Naive thymus-derived CD8-positive, alpha-beta T cell (primary cell): ENCODE results near the gene GATA5. TPM values are rescaled to one million over a fixed set of nuclear protein-coding genes. Genes with fewer than 3 reads are reported as not detected.
A peak's percentile ranks its signal among the peaks of the same experiment; 100 is the strongest.

Experiments used
- ATAC-seq, 2 donors: fragments of 150-1000 bp; cut with Tn5 transposase in 1 of 2; sonication (Bioruptor Pico), chemical (Tn5 transposase) in 1 of 2; 1 replicate in 1 of 2; 2 replicates in 1 of 2; pipeline ENCODE4 v1.10.0; 2021; ENCODE audit warnings: mild to moderate bottlenecking in 2 of 2, moderate library complexity in 2 of 2
- POLR2A ChIA-PET: fragments of 350-600 bp; sonication (Branson Sonifier 250); formaldehyde crosslinking; loops from one replicate; lab custom pipeline; 2021; ENCODE audit warnings: antibody characterized with exemption; lab: Charles Lee
- DNase-seq, 10 donors: peaks; one replicate each; pipeline versions ENCODE4 v3.0.0 to v3.0.0-alpha.2; 2020 to 2022
- H3K27ac Mint-ChIP-seq, 10 donors: one replicate each; pipeline ENCODE4 v1.8.0; 2020 to 2022; ENCODE audit warnings: mild to moderate bottlenecking in 10 of 10, mixed read lengths in 10 of 10, moderate library complexity in 4 of 10, inconsistent platforms in 1 of 10
- H3K27me3 Mint-ChIP-seq, 5 donors: one replicate each; pipeline ENCODE4 v1.8.0; 2021 to 2022; ENCODE audit warnings: mixed read lengths in 5 of 5
- H3K36me3 Mint-ChIP-seq, 3 donors: one replicate each; pipeline ENCODE4 v1.8.0; 2020 to 2022; ENCODE audit warnings: mixed read lengths in 3 of 3, mild to moderate bottlenecking in 2 of 3, inconsistent platforms in 1 of 3
- H3K4me1 Mint-ChIP-seq, 4 donors: one replicate each; pipeline ENCODE4 v1.8.0; 2021 to 2022; ENCODE audit warnings: mixed read lengths in 4 of 4
- H3K4me3 Mint-ChIP-seq, 10 donors: one replicate each; pipeline ENCODE4 v1.8.0; 2020 to 2022; ENCODE audit warnings: mild to moderate bottlenecking in 10 of 10, mixed read lengths in 10 of 10, moderate library complexity in 6 of 10, inconsistent platforms in 1 of 10
- H3K9me3 Mint-ChIP-seq, 9 donors: one replicate each; pipeline ENCODE4 v1.8.0; 2020 to 2022; ENCODE audit warnings: mixed read lengths in 9 of 9, mild to moderate bottlenecking in 3 of 9, inconsistent platforms in 1 of 9, moderate library complexity in 1 of 9
- polyA plus RNA-seq, 3 donors: library from polyadenylated mRNA; unstranded; fragments of 300-500 nt; fragmentation: Illumina TruSeq; gene quantifications; one replicate each; pipeline ENCODE4 v1.2.3, GENCODE V29; 2021
- total RNA-seq, 8 experiments: library from RNA in 2 of 8; stranded (reverse) in 2 of 8; gene quantifications; one replicate each; pipeline ENCODE4 v1.2.3 and lab custom pipeline; 2021 to 2026

GATA5 gene
- total and polyA plus RNA-seq, 5 experiments from 2014 or later: not detected

- no peak overlapping the region for H3K27ac Mint-ChIP-seq
- H3K27me3 Mint-ChIP-seq: peaks cover 0 to 17% (median 4%) of the 10 kb centered on the region in 5 donors
- DNase-seq (no peak), ATAC-seq (no peak)
- peaks cover 0 to 4% (median 0%) of the 10 kb centered on the region in 4 donors for H3K4me1 Mint-ChIP-seq
- no peaks in the 10 kb centered on the region for H3K9me3 Mint-ChIP-seq
- no peaks in the 10 kb centered on the region for H3K36me3 Mint-ChIP-seq
- POLR2A ChIA-PET: no interaction called here
- H3K4me3 Mint-ChIP-seq: no peak overlapping the region
These were observed 33.7 kb downstream of the GATA5 start for GRCh38 chr20:62441987-62442539.

GRCh38 chr20:62439218-62439617 is 36.6 kb downstream of the GATA5 start:
- H3K4me3 Mint-ChIP-seq: no peak overlapping the region
- POLR2A ChIA-PET: no interaction called here

GRCh38 chr20:62437927-62438326 is 37.9 kb downstream of the GATA5 start:
- Mint-ChIP-seq H3K27me3 (peaks cover 9 to 55% (median 13%) of the 10 kb centered on the region in 5 donors), H3K4me3 (no peak overlapping the region), H3K36me3 (no peaks in the 10 kb centered on the region), H3K4me1 (peaks cover 0 to 4% (median 0%) of the 10 kb centered on the region in 4 donors), H3K9me3 (no peaks in the 10 kb centered on the region), H3K27ac (no peak overlapping the region)
- ATAC-seq: no peak
- DNase-seq: no peak
- POLR2A ChIA-PET: no interaction called here

More at GRCh38 chr20:62439218-62439617, 36.6 kb downstream of the GATA5 start:
- Mint-ChIP-seq H3K36me3 (no peaks in the 10 kb centered on the region), H3K27ac (no peak overlapping the region), H3K4me1 (peaks cover 0 to 4% (median 0%) of the 10 kb centered on the region in 4 donors), H3K27me3 (peaks cover 9 to 42% (median 9%) of the 10 kb centered on the region in 5 donors), H3K9me3 (no peaks in the 10 kb centered on the region)
- DNase-seq (no peak), ATAC-seq (no peak)

GRCh38 chr20:62437496-62437895 is 38.3 kb downstream of the GATA5 start:
- H3K4me3 Mint-ChIP-seq: no peak overlapping the region
- H3K9me3 Mint-ChIP-seq: no peaks in the 10 kb centered on the region
- DNase-seq: no peak
- no peak for ATAC-seq
- H3K27me3 Mint-ChIP-seq: peaks cover 9 to 58% (median 14%) of the 10 kb centered on the region in 5 donors
- H3K36me3 Mint-ChIP-seq: no peaks in the 10 kb centered on the region
- no peak overlapping the region for H3K27ac Mint-ChIP-seq
- POLR2A ChIA-PET: no interaction called here
- peaks cover 0 to 4% (median 0%) of the 10 kb centered on the region in 4 donors for H3K4me1 Mint-ChIP-seq

GRCh38 chr20:62436692-62437091 is 39.1 kb downstream of the GATA5 start:
- peaks cover 9 to 61% (median 14%) of the 10 kb centered on the region in 5 donors for H3K27me3 Mint-ChIP-seq
- DNase-seq (no peak), ATAC-seq (no peak)
- no peaks in the 10 kb centered on the region for H3K9me3 Mint-ChIP-seq
- POLR2A ChIA-PET: no interaction called here
- H3K36me3 Mint-ChIP-seq: no peaks in the 10 kb centered on the region
- peaks cover 0 to 4% (median 0%) of the 10 kb centered on the region in 4 donors for H3K4me1 Mint-ChIP-seq
- no peak overlapping the region for H3K4me3 Mint-ChIP-seq
- no peak overlapping the region for H3K27ac Mint-ChIP-seq

GRCh38 chr20:62433658-62434497 is 41.9 kb downstream of the GATA5 start:
- POLR2A ChIA-PET: no interaction called here
- DNase-seq (no peak), ATAC-seq (no peak)
- Mint-ChIP-seq H3K9me3 (no peaks in the 10 kb centered on the region), H3K27ac (peak overlapping the region in 1 of 10 donors; percentile 74), H3K27me3 (peaks cover 9 to 68% (median 14%) of the 10 kb centered on the region in 5 donors), H3K4me3 (no peak overlapping the region), H3K36me3 (no peaks in the 10 kb centered on the region), H3K4me1 (peaks cover 0 to 3% (median 0%) of the 10 kb centered on the region in 4 donors)

- ATAC-seq (no peak), DNase-seq (no peak)
- no peaks in the 10 kb centered on the region for H3K4me1 Mint-ChIP-seq
- peaks cover 5 to 42% (median 14%) of the 10 kb centered on the region in 5 donors for H3K27me3 Mint-ChIP-seq
- H3K27ac Mint-ChIP-seq: no peak overlapping the region
- POLR2A ChIA-PET: interaction anchor here (1.3 kb wide), 1 partner anchor 47 kb away, joined by 3 read pairs; no protein-coding TSS in a partner anchor
- H3K4me3 Mint-ChIP-seq: no peak overlapping the region
- H3K36me3 Mint-ChIP-seq: no peaks in the 10 kb centered on the region
- H3K9me3 Mint-ChIP-seq: no peaks in the 10 kb centered on the region
These were observed 44.8 kb downstream of the GATA5 start for GRCh38 chr20:62430866-62431447.

- Mint-ChIP-seq H3K27me3 (peaks cover 3 to 38% (median 14%) of the 10 kb centered on the region in 5 donors), H3K27ac (no peak overlapping the region), H3K9me3 (no peaks in the 10 kb centered on the region), H3K4me1 (no peaks in the 10 kb centered on the region), H3K36me3 (no peaks in the 10 kb centered on the region), H3K4me3 (no peak overlapping the region)
- DNase-seq (no peak), ATAC-seq (no peak)
- POLR2A ChIA-PET: interaction anchor here (1.3 kb wide), 1 partner anchor 48 kb away, joined by 3 read pairs; no protein-coding TSS in a partner anchor
These were observed 45.4 kb downstream of the GATA5 start for GRCh38 chr20:62430311-62430853.

GRCh38 chr20:62429455-62430310 is 46.1 kb downstream of the GATA5 start:
- H3K9me3 Mint-ChIP-seq: no peaks in the 10 kb centered on the region
- DNase-seq (no peak), ATAC-seq (no peak)
- H3K36me3 Mint-ChIP-seq: no peaks in the 10 kb centered on the region
- POLR2A ChIA-PET: interaction anchor here (1.3 kb wide), 1 partner anchor 49 kb away, joined by 3 read pairs; no protein-coding TSS in a partner anchor
- no peaks in the 10 kb centered on the region for H3K4me1 Mint-ChIP-seq
- H3K27ac Mint-ChIP-seq: no peak overlapping the region
- peaks cover 0 to 31% (median 12%) of the 10 kb centered on the region in 5 donors for H3K27me3 Mint-ChIP-seq
- H3K4me3 Mint-ChIP-seq: no peak overlapping the region

- Mint-ChIP-seq H3K27me3 (peaks cover 0 to 23% (median 3%) of the 10 kb centered on the region in 5 donors), H3K9me3 (no peaks in the 10 kb centered on the region), H3K4me1 (no peaks in the 10 kb centered on the region), H3K27ac (peak overlapping the region in 1 of 10 donors; percentile 15), H3K4me3 (no peak overlapping the region), H3K36me3 (no peaks in the 10 kb centered on the region)
- DNase-seq (no peak), ATAC-seq (no peak)
- POLR2A ChIA-PET: no interaction called here
These were observed 47.1 kb downstream of the GATA5 start for GRCh38 chr20:62428396-62429295.

GRCh38 chr20:62428002-62428372 is 47.8 kb downstream of the GATA5 start:
- DNase-seq (no peak), ATAC-seq (no peak)
- H3K9me3 Mint-ChIP-seq: no peaks in the 10 kb centered on the region
- POLR2A ChIA-PET: no interaction called here
- H3K4me3 Mint-ChIP-seq: no peak overlapping the region
- H3K4me1 Mint-ChIP-seq: no peaks in the 10 kb centered on the region
- no peak overlapping the region for H3K27ac Mint-ChIP-seq
- H3K36me3 Mint-ChIP-seq: no peaks in the 10 kb centered on the region
- H3K27me3 Mint-ChIP-seq: peaks cover 0 to 22% (median 3%) of the 10 kb centered on the region in 5 donors
